RWPE1 (cell line): ENCODE measurements around the gene SAMD13.

Source experiments
- CTCF ChIA-PET: fragments of 350-600 bp; sonication (Branson Sonifier 250); formaldehyde crosslinking; extraction: SDS; loops from one replicate; lab custom pipeline; 2021; lab: Yijun Ruan, JAX
- POLR2A ChIA-PET: fragments of 400-600 bp; formaldehyde crosslinking; extraction: SDS; loops from one replicate; lab custom pipeline; 2020; ENCODE audit warnings: antibody characterized with exemption; ENCODE audit not compliant: low non-redundant PET; lab: Yijun Ruan, JAX
- DNase-seq: peaks from one replicate; pipeline ENCODE4 v3.0.0; 2012; ENCODE audit warnings: low spot score
- H3K27ac ChIP-seq: fragments of 450-650 bp; 2 replicates; pipeline ENCODE4 v1.5.1; 2017
- CTCF ChIP-seq: fragments of 450-650 bp; conservative IDR thresholded peaks from 2 replicates; pipeline ENCODE4 v1.5.1; 2017; ENCODE audit warnings: low read depth, mild to moderate bottlenecking

Gene SAMD13

GRCh38 chr1:84259376-84259775, 42.1 kb upstream of the SAMD13 start:
- CTCF ChIA-PET = no interaction called here
- no peak overlapping the region for H3K27ac ChIP-seq
- DNase-seq = no peak
- POLR2A ChIA-PET = no interaction called here
- TF ChIP-seq CTCF = no peak

GRCh38 chr1:84259989-84260388, 41.5 kb upstream of the SAMD13 start:
- CTCF ChIA-PET = interaction anchor here (0.5 kb wide), 1 partner anchor 47 kb away, joined by 3 read pairs; no protein-coding TSS in a partner anchor
- TF ChIP-seq CTCF = no peak
- no peak overlapping the region for H3K27ac ChIP-seq
- POLR2A ChIA-PET = no interaction called here
- DNase-seq = no peak

GRCh38 chr1:84260852-84261518, 40.5 kb upstream of the SAMD13 start:
- no peak for DNase-seq
- no peak overlapping the region for H3K27ac ChIP-seq
- CTCF ChIA-PET = interaction anchor here (0.5 kb wide), 2 partner anchors 17 to 48 kb away, joined by 3 to 7 read pairs; no protein-coding TSS in a partner anchor

GRCh38 chr1:84264961-84265360, 36.5 kb upstream of the SAMD13 start:
- H3K27ac ChIP-seq = no peak overlapping the region
- no peak for DNase-seq
- POLR2A ChIA-PET = no interaction called here
- CTCF ChIA-PET = interaction anchor here (0.6 kb wide), 1 partner anchor 27 kb away, joined by 3 read pairs; no protein-coding TSS in a partner anchor
- no peak for TF ChIP-seq CTCF

More at GRCh38 chr1:84260852-84261518, 40.5 kb upstream of the SAMD13 start:
- POLR2A ChIA-PET = no interaction called here
- TF ChIP-seq CTCF = no peak

- ChIA-PET CTCF (no interaction called here), POLR2A (no interaction called here)
- no peak overlapping the region for H3K27ac ChIP-seq
- TF ChIP-seq CTCF = no peak
- no peak for DNase-seq
Observed at GRCh38 chr1:84265867-84266266, 35.6 kb upstream of the SAMD13 start.

GRCh38 chr1:84266748-84267147, 34.8 kb upstream of the SAMD13 start:
- POLR2A ChIA-PET = no interaction called here
- no peak overlapping the region for H3K27ac ChIP-seq
- DNase-seq = no peak
- CTCF ChIA-PET = no interaction called here
- no peak for TF ChIP-seq CTCF
